ENCODE data around the gene LAMA2. TPM values are rescaled to one million over a fixed set of nuclear protein-coding genes. Genes with fewer than 3 reads are reported as not detected.

LAMA2 gene
- total RNA-seq, 1 experiment from 2014 or later: 0.28 TPM

- BruUV-seq (replicated peaks): no TSS peak
- no peak for ATAC-seq
- intact Hi-C loops (cut with micrococcal nuclease; ENCODE audit: unreplicated experiment): no loop called here
- H3K36me3 ChIP-seq (ENCODE audit: control insufficient read depth, insufficient read depth, low read length): no peaks in the 10 kb centered on the region
- in situ Hi-C loops (cut with HindIII; ENCODE audit: low pct_unique_long_range_greater_than_20kb, low sequenced_read_pairs): no loop called here
- H3K27ac ChIP-seq (ENCODE audit: low read length): no peak overlapping the region
- H3K9me3 ChIP-seq (ENCODE audit: control insufficient read depth, insufficient read depth, low read depth, low read length): no peaks in the 10 kb centered on the region
- H3K4me3 ChIP-seq (ENCODE audit: low read depth in 2 of 2, low read length in 2 of 2): no peak overlapping the region
- ChIA-PET POLR2A (no interaction called here), CTCF (no interaction called here)
- no peak for DNase-seq (ENCODE audit: low read depth, low spot score)
- no peak for TF ChIP-seq TCF7L2 (IDR thresholded peaks at IDR 0.05; ENCODE audit: low read depth, low read length)
- peaks cover 3% of the 10 kb centered on the region; the same call in 1 of the 2 replicates for H3K4me1 ChIP-seq (ENCODE audit: control insufficient read depth, insufficient read depth, low read length)
- no peaks in the 10 kb centered on the region for H3K27me3 ChIP-seq (ENCODE audit: control insufficient read depth, insufficient read depth, low read length)
Measured at GRCh38 chr6:129497481-129498441, 614.8 kb downstream of the LAMA2 start.

- TF ChIP-seq REST (IDR thresholded peaks at IDR 0.05; ENCODE audit: insufficient read depth in 1 of 2, low read depth in 2 of 2, low read length in 1 of 2) (no peak), TCF7L2 (IDR thresholded peaks at IDR 0.05; ENCODE audit: low read depth, low read length) (no peak), CTCF (IDR thresholded peaks at IDR 0.05) (no peak), SIN3A (IDR thresholded peaks at IDR 0.05; ENCODE audit: borderline replicate concordance, insufficient read depth, low read depth, low read length) (no peak), POLR2AphosphoS5 (IDR thresholded peaks at IDR 0.05; ENCODE audit: low read depth, low read length) (no peak)
- no peak overlapping the region for H3K27ac ChIP-seq (ENCODE audit: low read length)
- ATAC-seq: no peak
- H3K27me3 ChIP-seq (ENCODE audit: control insufficient read depth, insufficient read depth, low read length): no peaks in the 10 kb centered on the region
- CTCF ChIA-PET: no interaction called here
- intact Hi-C loops (cut with micrococcal nuclease; ENCODE audit: unreplicated experiment): no loop called here
- no peaks in the 10 kb centered on the region for H3K9me3 ChIP-seq (ENCODE audit: control insufficient read depth, insufficient read depth, low read depth, low read length)
- POLR2A ChIA-PET: no interaction called here
- H3K36me3 ChIP-seq (ENCODE audit: control insufficient read depth, insufficient read depth, low read length): no peaks in the 10 kb centered on the region
- in situ Hi-C loops (cut with HindIII; ENCODE audit: low pct_unique_long_range_greater_than_20kb, low sequenced_read_pairs): no loop called here
- H3K4me1 ChIP-seq (ENCODE audit: control insufficient read depth, insufficient read depth, low read length): peaks cover 3% of the 10 kb centered on the region; the same call in 1 of the 2 replicates
- H3K4me3 ChIP-seq (ENCODE audit: low read depth in 2 of 2, low read length in 2 of 2): 0 out of 4 replicates have a peak overlapping the region, but pooled peaks of 1 of the 2 experiments have one; percentile 10
- no peak for DNase-seq (ENCODE audit: low read depth, low spot score)
- BruUV-seq (replicated peaks): no TSS peak
Measured at GRCh38 chr6:129498541-129498940, 615.6 kb downstream of the LAMA2 start.
